HG03103 (cell line): ENCODE measurements around the gene ITCH.
"Not testable (repeated sequence)": the region's sequence is repeated elsewhere in the genome, so short reads cannot be mapped to it uniquely, and the experiment has no call there.

Experiments used
- ATAC-seq: cut with Tn5 transposase; IDR thresholded peaks from one replicate; pipeline ENCODE4 v1.9.1; 2021; ENCODE audit warnings: low read depth; ENCODE audit not compliant: unreplicated experiment

Gene ITCH

GRCh38 chr20:34375977-34376430, 12.9 kb downstream of the ITCH start:
- no peak for ATAC-seq

- peak; percentile 54 for ATAC-seq
Measured at GRCh38 chr20:34377072-34377847, 14.2 kb downstream of the ITCH start.

- ATAC-seq = no peak
Measured at GRCh38 chr20:34382174-34382573, 19.1 kb downstream of the ITCH start.

GRCh38 chr20:34382877-34383455, 19.9 kb downstream of the ITCH start:
- ATAC-seq = not testable (repeated sequence)

GRCh38 chr20:34385464-34385863, 22.4 kb downstream of the ITCH start:
- ATAC-seq = no peak

- ATAC-seq = no peak
Measured at GRCh38 chr20:34388000-34388399, 24.9 kb downstream of the ITCH start.

- ATAC-seq = no peak
Measured at GRCh38 chr20:34388678-34389077, 25.6 kb downstream of the ITCH start.

GRCh38 chr20:34389206-34389953, 26.3 kb downstream of the ITCH start:
- no peak for ATAC-seq

GRCh38 chr20:34389954-34390555, 27.0 kb downstream of the ITCH start:
- ATAC-seq = no peak

GRCh38 chr20:34396408-34396807, 33.3 kb downstream of the ITCH start:
- ATAC-seq = no peak

- ATAC-seq = no peak
Measured at GRCh38 chr20:34397096-34397495, 34.0 kb downstream of the ITCH start.

- ATAC-seq = not testable (repeated sequence)
Measured at GRCh38 chr20:34400776-34401175, 37.7 kb downstream of the ITCH start.

- ATAC-seq = no peak
Measured at GRCh38 chr20:34401741-34402455, 38.8 kb downstream of the ITCH start.

GRCh38 chr20:34402461-34402860, 39.4 kb downstream of the ITCH start:
- no peak for ATAC-seq

GRCh38 chr20:34403063-34403827, 40.2 kb downstream of the ITCH start:
- no peak for ATAC-seq

- no peak for ATAC-seq
Measured at GRCh38 chr20:34403908-34404307, 40.8 kb downstream of the ITCH start.

- ATAC-seq = no peak
Measured at GRCh38 chr20:34404803-34405202, 41.7 kb downstream of the ITCH start.

GRCh38 chr20:34405247-34405651, 42.2 kb downstream of the ITCH start:
- ATAC-seq = not testable (repeated sequence)

- not testable (repeated sequence) for ATAC-seq
Measured at GRCh38 chr20:34405942-34406341, 42.9 kb downstream of the ITCH start.
